HG02571 (cell line): Measurements from ENCODE around the gene GLI3.

Experiments
- ATAC-seq: cut with Tn5 transposase; IDR thresholded peaks from one replicate; pipeline ENCODE4 v1.9.1; 2021; ENCODE audit warnings: mild to moderate bottlenecking, moderate library complexity; ENCODE audit not compliant: unreplicated experiment

Gene GLI3

DNA sequence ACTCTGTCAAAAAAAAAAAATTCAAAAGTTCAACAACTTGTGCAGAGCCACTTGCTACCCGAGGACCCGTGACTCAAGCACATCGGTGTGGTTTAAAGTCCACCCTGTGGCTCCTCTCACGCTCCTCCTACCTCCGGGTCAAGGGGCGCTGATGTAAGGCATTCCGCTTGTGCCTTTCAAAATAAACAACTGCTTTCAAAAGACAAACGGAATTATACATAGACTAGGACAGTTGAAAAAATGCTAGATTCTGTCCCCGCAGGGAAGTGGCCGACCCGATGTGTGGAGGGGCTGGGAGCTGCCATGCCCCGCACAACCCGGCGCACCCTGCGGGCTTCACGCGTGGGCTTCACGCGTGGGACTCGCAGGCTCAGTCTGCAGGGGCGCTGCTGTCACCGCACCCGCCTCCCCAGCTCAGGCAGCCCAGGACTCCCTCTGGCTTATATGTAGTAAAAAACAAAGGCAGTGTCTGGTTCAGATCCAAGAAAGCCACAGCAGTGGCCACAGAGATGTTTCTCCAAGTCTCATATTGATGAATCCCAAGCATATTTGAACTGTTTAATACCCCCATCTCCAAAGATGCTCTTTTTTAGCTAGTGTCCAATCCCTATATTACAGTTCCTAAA lies 294.4 kb downstream of the GLI3 start:
- ATAC-seq = peak; percentile 6

DNA sequence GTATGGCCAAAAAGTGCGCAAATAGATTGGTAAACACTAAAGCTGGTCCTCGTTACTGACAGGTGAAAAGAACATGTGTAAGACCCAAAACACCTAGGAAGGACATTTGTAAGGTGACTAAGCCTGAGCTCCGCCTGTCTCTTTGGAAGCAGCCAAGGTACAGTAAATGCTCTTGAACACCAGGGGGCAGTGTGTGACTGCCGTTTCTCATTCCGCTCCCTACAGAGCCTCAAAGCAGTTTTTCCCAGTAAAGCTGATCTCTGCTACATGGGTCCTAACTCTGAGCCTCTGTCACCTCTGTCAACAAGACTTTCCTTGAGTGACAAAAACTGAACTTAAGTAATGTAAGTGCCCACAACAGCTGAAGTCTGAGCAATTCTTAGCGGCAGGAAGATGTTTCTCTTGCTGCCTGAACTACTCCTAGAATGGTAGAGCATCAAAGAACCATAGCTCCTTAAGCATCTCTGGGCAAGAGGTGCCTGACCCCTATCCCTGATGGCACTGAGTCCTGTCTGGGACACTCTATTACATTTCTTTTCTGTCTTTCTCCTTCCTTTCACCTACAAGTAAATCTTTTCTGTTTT lies 296.2 kb downstream of the GLI3 start:
- peak; percentile 79 for ATAC-seq

DNA sequence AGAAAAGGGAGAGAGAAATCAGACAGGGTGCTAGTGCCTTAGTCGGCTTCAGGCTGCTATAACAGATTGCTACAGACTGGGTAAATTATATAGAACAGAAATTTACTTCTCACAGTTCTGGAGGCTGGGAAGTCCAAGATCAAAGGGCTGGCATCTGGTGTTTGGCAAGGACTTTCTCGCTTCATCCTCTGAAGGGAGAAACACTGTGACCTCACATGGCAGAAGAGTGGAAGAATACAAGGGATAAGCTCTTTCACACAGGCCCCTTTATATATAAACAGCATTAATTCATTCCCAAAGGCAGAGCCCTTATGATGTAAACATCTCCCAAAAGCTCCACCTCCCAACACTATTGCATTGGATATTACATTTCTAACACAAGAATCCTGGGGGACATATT lies 298.6 kb downstream of the GLI3 start:
- ATAC-seq = no peak

DNA sequence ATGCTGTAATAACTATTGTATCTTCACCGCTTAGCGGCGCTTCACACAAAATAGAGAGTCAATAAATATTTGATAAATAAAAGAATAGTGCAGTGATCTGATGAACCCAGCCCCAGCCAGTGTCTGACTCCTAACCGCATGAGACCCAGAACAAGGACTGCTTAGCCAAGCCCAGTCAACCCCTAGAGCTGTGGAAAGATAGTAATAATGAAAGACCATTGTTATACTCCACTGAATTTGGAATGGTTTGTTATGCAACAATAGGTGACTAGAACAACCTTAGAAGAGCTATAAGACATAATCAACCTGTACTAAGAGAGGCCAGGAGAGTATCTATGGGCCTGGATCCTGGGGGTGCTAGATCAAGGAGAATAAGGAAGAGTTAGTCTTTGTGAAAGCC lies 303.6 kb downstream of the GLI3 start:
- no peak for ATAC-seq

DNA sequence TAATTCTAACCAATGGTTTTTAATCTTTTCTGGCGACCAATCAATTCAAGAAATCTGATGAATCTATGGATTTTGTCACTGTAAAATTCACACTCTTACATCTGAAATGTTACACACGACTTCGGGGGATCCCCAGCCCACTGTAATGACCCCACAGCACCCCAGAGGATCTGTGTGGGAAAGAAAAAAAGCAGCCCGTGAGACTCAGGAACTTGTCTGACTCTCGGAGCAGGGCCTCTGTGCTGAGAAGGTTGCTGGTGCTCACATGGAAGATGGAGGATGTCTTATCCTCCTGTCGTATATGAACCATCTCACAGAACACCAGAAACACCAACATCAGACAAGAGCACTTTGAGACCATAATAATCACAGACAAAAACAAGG lies 305.8 kb downstream of the GLI3 start:
- no peak for ATAC-seq

DNA sequence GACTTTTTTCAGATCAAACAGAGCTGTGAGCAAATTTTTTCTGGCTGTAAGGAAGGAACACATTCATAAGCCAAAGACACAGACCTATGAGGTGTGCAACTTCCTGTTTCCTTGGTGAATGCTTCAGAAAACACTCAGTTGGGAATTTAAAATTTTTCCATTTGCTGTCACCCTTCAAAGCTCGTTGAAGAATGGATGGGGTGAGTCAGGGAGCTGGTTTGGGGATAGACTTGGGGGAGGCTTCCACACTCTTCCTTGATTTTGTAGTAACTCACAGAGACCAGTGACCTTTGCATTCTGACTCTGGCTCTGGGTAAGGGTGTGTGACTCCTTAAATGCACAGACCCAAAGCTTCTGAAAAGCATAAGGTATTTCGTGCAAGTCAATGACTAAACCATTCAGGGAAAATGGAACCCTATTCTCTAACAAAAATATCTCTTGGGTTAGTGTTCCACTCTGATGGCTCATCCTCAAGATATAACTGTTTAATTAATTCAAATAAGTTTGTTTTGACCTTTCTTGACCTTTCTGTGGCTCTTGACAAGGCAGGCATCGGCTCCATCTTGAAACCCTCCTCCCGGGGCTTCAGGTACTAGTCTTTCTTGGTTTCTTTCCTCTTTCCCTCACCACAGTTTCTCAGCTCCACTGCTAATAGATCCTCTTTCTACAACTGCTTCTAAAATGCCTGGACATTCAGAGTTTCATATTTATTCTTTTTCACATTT lies 306.3 kb downstream of the GLI3 start:
- ATAC-seq = no peak

DNA sequence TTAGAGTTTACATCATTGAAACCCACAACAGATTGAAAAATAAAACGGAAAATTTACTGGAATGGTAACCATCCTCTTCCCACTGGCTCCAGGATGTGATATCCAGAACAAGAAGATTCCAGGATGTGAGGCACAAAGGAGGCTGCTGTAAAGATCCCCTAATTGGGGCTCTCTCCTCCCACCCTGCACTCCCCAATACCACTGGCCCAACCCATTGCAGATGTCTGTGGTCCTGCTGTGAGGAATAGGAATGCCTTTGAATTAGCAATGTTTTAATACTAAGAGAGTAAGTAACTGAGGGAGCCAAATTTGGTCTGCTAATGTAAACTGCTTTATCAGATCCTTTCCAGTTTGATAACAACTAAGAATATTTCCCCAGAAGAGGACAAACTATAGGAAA lies 308.2 kb downstream of the GLI3 start:
- no peak for ATAC-seq

DNA sequence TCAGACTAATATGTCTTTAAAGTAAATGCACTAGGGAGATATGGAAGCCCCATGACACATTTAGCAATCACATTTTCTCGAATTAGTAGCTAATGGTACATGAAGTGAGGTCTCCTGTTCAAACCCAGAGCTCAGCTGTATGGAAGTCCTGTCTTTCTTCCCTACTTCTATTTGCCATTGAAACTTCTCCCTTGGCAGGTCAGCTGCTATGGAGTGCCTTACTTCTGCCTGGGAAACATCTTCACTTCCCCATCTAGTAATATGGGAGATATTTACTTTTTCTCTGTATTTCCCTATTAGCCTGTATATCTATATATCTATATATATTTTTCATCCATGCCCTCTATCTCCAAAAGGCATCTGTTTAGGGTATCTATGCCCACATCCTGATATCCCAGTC lies 308.8 kb downstream of the GLI3 start:
- ATAC-seq = no peak

DNA sequence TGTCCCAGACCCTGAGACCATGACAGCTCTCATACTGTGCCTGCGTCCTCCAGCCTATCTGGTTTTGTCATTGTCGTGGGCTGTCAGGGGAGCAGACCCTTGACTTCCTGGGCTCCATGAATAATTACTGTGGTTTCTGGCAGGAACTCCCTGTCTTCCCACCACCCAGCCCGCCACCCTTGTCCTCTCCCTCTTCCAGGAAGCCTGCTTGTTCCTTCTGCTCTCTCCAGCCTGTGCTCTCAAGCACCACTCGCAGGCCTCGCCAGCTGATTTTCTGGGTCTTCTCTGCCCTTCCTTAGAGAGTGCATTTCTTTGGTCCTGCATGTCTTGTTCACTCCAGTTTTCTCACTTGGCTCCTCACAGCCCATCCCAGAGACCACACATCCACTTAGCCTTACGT lies 309.6 kb downstream of the GLI3 start:
- no peak for ATAC-seq

DNA sequence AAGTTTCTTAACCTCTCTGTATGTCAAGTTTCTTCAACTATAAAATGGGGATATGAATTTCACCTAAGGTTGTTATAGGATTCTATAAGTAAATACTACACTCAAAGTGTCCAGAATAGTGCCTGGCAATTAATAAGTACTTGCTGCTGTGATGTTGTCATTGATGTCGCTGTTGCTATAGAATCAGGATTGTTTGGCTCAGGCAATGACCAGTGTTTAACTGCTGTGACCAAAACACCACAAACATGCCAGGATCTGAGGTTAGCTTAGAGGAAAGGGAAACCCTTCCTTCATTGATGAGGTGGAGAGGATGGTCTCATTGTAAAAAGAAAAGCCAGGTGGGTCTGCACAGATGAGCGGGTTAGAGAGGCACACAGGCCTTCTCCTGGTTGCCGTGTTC lies 311.1 kb downstream of the GLI3 start:
- ATAC-seq = no peak

DNA sequence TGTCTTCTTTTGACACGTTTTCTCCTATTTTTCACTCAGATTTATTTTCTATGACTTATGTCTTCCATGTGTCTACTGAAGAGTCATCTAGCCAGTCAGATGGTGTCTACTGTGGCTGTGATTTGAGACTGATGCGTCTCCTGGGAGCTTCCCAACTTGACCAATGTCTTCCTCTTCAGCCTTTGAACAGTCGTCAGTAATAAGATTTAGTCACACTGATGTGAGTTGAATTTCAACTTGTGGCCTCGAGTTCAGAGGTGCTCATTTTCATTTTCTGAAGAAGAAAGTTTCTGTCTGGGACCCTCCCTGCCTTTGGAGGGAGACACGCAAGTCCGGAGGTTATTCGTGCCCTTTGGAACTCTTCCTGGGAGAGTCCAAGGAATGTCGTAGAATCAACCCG lies 312.2 kb downstream of the GLI3 start:
- ATAC-seq = no peak

DNA sequence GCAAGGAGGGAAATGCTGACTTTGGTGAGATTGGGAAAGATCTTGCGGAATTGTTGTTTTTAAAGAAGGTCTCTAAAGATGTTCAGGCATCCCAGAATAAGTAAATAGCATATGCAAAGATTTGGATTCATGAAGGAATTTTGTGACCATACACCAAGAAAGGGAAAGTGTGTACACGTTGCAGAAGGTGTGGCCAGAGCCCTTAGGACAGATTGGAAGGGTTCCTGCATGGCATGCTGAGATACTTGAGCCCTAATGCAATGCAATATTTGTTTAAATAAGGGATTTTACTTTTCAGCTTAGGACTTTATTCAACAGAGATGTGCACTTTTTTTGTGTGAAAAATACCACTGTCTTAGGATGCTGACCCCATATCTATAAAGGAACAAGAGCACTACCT lies 314.6 kb downstream of the GLI3 start:
- ATAC-seq = no peak

DNA sequence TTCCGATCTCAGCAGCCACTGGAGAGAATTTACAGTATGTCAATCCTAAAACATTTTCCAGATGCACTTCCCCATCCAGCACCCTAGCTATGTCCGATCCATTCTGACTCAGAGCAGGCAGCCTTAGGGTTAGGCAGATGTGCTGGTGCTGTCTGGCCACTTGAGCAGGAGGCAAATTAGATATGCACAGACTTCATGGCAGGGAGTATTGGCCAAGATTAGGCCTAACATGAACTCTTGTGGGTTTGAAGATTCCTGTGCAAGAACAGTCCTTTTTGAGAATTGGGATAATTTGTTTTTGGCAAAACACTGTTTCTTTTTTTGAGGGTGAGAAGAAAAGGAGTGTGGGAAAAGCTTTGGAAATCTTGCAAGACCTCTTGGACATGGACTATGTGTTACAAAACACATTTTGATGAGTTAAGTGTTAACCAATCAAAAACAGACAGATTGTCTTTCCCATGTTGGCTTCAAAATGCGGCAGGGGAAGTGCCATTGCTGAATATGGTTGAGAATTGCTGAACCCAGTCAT lies 315.5 kb downstream of the GLI3 start:
- no peak for ATAC-seq

DNA sequence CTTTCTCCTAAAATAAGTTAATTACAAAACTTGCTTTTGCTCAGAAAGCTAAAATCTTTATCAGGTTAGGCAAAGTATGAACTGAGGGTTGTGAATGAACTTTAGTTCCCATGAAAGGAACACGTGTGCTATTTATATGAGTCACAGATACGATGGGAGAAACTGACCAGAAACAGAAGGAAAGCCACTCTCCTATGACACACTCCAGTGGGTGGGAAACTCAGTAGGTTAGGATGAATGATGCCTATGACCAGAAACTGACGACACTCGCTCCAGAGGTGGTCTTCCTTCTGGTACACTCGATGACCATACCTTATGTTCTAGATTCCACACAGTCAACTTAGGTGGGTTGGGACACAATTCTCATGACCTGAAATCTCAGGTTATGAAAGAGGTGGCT lies 318.4 kb downstream of the GLI3 start:
- ATAC-seq = no peak

DNA sequence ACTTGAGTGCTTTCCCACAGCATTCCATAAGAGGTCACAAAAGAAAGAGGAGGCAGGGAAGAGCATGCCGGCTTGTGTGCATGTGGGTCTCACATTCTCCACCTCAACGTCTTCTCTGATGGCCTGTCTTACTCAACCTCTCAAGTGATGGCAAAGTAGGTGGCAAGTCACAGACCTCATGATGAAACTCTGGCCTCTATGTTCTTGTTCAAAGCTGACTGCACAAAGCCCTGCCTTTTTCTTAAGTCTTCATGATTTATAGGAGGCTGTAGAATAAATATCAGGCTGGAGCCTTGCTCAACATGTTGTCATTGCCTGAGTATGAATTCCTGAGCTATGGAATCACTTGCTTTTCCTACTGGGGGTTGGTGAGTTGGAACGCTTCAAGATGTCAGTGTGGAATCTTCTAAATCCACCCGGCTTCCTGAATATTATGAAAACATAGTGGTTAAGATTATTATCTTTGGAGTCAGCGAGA lies 320.5 kb downstream of the GLI3 start:
- no peak for ATAC-seq

DNA sequence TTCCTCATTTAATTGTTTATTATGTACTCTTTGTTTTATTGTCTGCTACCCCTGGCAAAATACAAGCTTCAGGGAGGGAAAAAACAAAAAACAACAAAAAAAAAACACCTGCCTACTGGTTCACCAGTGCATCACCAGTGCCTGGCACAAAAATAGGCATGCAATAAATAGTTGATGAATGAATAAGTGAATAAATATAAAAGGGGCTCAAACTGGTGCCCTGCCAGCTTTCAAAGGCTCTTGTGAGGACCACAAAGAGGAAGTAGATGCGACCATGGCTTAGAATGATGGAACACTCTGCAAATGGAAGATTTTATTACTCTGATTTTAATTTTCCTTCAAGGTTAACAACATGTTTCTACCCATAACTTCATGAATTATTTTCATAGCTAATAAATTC lies 321.1 kb downstream of the GLI3 start:
- no peak for ATAC-seq

DNA sequence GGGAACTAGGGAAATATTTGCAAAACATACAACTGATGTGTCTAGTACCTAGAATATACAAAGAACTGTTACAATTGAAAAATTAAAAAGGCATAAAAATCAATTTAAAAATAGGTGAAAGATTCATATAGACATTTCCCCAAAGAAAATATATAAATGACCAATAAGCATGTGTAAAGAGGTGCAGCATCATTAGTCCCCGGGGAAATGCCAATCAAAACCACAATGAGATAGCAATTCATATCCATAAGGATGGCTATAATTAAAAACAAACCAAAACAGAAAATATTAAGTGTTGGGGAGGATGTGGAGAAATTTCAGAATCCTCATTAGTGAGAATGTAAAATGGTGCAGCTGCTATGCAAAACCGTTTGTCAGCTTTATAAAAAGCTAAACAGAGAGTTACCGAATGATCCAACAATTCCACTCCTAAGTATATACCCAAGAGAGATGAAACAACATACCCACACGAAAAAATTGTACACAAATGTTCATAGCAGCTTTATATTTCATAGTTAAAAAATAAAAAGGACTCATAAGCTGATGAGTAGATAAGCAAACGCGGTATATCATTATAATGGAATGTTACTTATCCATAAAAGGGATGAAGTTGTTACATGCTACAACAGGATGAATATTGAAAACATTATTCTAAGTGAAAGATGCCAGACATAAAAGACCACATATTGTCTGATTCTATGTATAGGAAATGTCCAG lies 324.0 kb downstream of the GLI3 start:
- no peak for ATAC-seq

DNA sequence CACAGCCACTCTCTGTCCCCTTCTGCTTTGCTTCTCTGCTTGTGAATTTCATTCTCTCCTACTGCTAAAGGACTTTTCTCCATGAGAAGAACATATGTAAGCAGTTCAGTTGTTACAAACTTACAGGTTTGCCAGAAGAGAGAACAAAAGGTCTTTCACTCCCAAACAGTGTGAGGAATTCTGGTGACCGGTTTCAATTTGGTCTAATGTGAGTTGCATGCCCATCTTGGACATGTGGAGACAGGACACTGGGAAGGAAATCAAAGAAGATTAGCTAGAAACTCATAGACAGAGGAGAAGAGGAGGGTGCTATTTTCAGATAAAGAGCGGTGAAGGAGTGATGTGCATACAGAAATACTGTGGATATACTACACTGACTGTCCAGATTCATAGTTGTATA lies 324.6 kb downstream of the GLI3 start:
- ATAC-seq = no peak

DNA sequence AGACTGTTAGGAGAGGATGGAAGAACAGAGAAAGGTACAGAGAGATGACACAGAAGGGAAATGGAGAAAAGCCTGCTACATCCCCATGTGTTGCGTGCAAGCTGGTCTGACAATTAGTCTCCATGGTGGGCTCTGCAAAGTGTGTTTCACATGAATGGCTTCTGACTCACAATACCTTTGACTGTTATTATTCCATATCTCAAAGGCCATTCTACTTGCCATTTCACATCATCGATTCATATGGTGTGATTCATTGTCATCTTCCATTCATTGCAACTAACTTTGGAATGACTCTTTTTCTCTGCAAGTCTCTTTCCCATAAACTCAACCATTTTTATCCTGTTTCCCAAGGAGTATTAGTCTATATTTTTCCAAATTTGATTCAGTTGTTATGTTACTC lies 325.2 kb downstream of the GLI3 start:
- no peak for ATAC-seq
